Neural progenitor cell (in vitro differentiated cells): Measurements from ENCODE around the gene GNPTAB.
"Not testable (repeated sequence)": the region's sequence is repeated elsewhere in the genome, so short reads cannot be mapped to it uniquely, and the experiment has no call there.

Experiments used
- EZH2 ChIP-seq: fragments of 200-600 bp; sonication (generic); IDR thresholded peaks from 2 replicates; pipeline ENCODE4 v1.6.1; 2017; ENCODE audit warnings: antibody characterized with exemption, mild to moderate bottlenecking, moderate library complexity
- EZH2phosphoT487 ChIP-seq: fragments of 200-600 bp; sonication (generic); IDR thresholded peaks from 2 replicates; pipeline ENCODE4 v1.6.1; 2017; ENCODE audit warnings: antibody characterized with exemption
- TF ChIP-seq, protein P1 (sequence below): fragments of 200-600 bp; sonication (generic); IDR thresholded peaks from 2 replicates; pipeline ENCODE4 v1.5.1; 2017; ENCODE audit warnings: antibody characterized with exemption, mild to moderate bottlenecking

DNA sequence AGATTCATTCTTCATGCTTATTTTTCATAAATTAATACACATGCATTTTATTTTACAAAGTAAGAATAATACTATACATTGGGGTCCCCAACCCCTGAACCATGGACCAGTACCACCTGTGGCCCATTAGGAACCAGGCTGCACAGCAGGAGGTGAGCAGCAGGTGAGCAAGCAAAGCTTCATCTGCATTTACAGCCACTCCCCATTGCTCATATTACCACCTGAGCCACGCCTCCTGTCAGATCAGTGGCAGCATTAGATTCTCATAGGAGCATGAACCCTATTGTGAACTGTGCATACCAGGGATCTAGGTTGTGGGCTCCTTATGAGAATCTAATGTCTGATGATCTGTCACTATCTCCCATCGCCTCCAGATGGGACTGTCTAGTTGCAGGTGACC, 30.9 kb upstream of the GNPTAB start:
- not testable (repeated sequence) for TF ChIP-seq EZH2, EZH2phosphoT487
- TF ChIP-seq, protein P1, sequence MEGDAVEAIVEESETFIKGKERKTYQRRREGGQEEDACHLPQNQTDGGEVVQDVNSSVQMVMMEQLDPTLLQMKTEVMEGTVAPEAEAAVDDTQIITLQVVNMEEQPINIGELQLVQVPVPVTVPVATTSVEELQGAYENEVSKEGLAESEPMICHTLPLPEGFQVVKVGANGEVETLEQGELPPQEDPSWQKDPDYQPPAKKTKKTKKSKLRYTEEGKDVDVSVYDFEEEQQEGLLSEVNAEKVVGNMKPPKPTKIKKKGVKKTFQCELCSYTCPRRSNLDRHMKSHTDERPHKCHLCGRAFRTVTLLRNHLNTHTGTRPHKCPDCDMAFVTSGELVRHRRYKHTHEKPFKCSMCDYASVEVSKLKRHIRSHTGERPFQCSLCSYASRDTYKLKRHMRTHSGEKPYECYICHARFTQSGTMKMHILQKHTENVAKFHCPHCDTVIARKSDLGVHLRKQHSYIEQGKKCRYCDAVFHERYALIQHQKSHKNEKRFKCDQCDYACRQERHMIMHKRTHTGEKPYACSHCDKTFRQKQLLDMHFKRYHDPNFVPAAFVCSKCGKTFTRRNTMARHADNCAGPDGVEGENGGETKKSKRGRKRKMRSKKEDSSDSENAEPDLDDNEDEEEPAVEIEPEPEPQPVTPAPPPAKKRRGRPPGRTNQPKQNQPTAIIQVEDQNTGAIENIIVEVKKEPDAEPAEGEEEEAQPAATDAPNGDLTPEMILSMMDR, result not testable (repeated sequence)
